CD14-positive monocyte (primary cell): Measurements from ENCODE around the gene CCDC40. TPM values are rescaled to one million over a fixed set of nuclear protein-coding genes. Genes with fewer than 3 reads are reported as not detected.

ENCODE experiments used
- DNase-seq, 3 donors: peaks; one replicate each; pipeline ENCODE4 v3.0.0-alpha.2; 2011 to 2022
- H2AFZ ChIP-seq: 2 replicates; pipeline ENCODE4 v1.6.0; 2012; ENCODE audit warnings: mild to moderate bottlenecking, low read depth, low read length, inconsistent platforms; ENCODE audit not compliant: insufficient read depth, poor library complexity, severe bottlenecking
- H3K27ac ChIP-seq, 2 donors: 1 replicate in 1 of 2; 2 replicates in 1 of 2; pipeline ENCODE4 v1.5.1; 2012 to 2013; ENCODE audit warnings: low read length in 2 of 2, control low read depth in 1 of 2, inconsistent platforms in 1 of 2, low read depth in 1 of 2, mild to moderate bottlenecking in 1 of 2
- H3K27me3 ChIP-seq, 2 donors: one replicate each; pipeline versions ENCODE4 v1.6.0 to v1.6.1; 2011 to 2013; ENCODE audit warnings: low read length in 2 of 2; ENCODE audit not compliant: control insufficient read depth in 2 of 2, insufficient read depth in 2 of 2
- H3K36me3 ChIP-seq, 2 donors: replicated peaks in 1 of 2; 1 replicate in 1 of 2; 2 replicates in 1 of 2; pipeline versions ENCODE4 v1.5.1 to v1.6.1; 2012 to 2013; ENCODE audit warnings: low read length in 2 of 2, control low read depth in 1 of 2, inconsistent platforms in 1 of 2, mild to moderate bottlenecking in 1 of 2; ENCODE audit not compliant: insufficient read depth in 2 of 2, control insufficient read depth in 1 of 2
- H3K4me1 ChIP-seq, 2 donors: 1 replicate in 1 of 2; 2 replicates in 1 of 2; pipeline versions ENCODE4 v1.5.1 to v1.6.1; 2012 to 2013; ENCODE audit warnings: low read length in 2 of 2, control low read depth in 1 of 2, inconsistent platforms in 1 of 2, mild to moderate bottlenecking in 1 of 2, moderate library complexity in 1 of 2; ENCODE audit not compliant: insufficient read depth in 2 of 2, control insufficient read depth in 1 of 2
- H3K4me2 ChIP-seq: replicated peaks from 2 replicates; pipeline ENCODE3; 2012; ENCODE audit warnings: low read length, moderate library complexity, mild to moderate bottlenecking; ENCODE audit not compliant: poor library complexity, severe bottlenecking; ENCODE audit errors: extremely low read depth
- H3K4me3 ChIP-seq, 3 experiments: fragments of 200-600 bp in 1 of 3; sonication (generic) in 1 of 3; replicated peaks in 1 of 3; 1 replicate in 2 of 3; 2 replicates in 1 of 3; pipeline ENCODE4 v1.5.1; 2011 to 2013; ENCODE audit warnings: low read length in 3 of 3, mild to moderate bottlenecking in 3 of 3, control low read depth in 2 of 3, low read depth in 2 of 3, inconsistent platforms in 1 of 3, moderate library complexity in 1 of 3
- H3K79me2 ChIP-seq: 2 replicates; pipeline ENCODE4 v1.6.0; 2012; ENCODE audit warnings: mild to moderate bottlenecking, control low read depth, inconsistent platforms, low read length, moderate library complexity; ENCODE audit not compliant: insufficient read depth
- H3K9ac ChIP-seq: 2 replicates; pipeline ENCODE4 v1.6.0; 2017; ENCODE audit warnings: low read length, mild to moderate bottlenecking; ENCODE audit not compliant: insufficient read depth, poor library complexity, severe bottlenecking
- H3K9me3 ChIP-seq, 2 donors: replicated peaks in 1 of 2; 1 replicate in 1 of 2; 2 replicates in 1 of 2; pipeline versions ENCODE4 v1.5.1 to v1.6.1; 2012 to 2013; ENCODE audit warnings: low read length in 2 of 2, control low read depth in 1 of 2; ENCODE audit not compliant: control insufficient read depth in 1 of 2, insufficient read depth in 1 of 2
- H4K20me1 ChIP-seq: 2 replicates; pipeline ENCODE4 v1.6.0; 2012; ENCODE audit warnings: mild to moderate bottlenecking, low read length, control low read depth, moderate library complexity; ENCODE audit not compliant: insufficient read depth
- H3K27ac Mint-ChIP-seq, 7 donors: one replicate each; pipeline ENCODE4 v1.8.0; 2020; ENCODE audit warnings: mild to moderate bottlenecking in 7 of 7, mixed read lengths in 7 of 7, moderate library complexity in 6 of 7, inconsistent platforms in 2 of 7
- H3K27me3 Mint-ChIP-seq, 3 donors: one replicate each; pipeline ENCODE4 v1.8.0; 2021 to 2022; ENCODE audit warnings: low read depth in 3 of 3, mild to moderate bottlenecking in 3 of 3, mixed read lengths in 3 of 3, moderate library complexity in 3 of 3, inconsistent platforms in 1 of 3
- H3K36me3 Mint-ChIP-seq, 2 donors: one replicate each; pipeline ENCODE4 v1.8.0; 2020; ENCODE audit warnings: mixed read lengths in 2 of 2, inconsistent platforms in 1 of 2, mild to moderate bottlenecking in 1 of 2
- H3K4me1 Mint-ChIP-seq: one replicate; pipeline ENCODE4 v1.8.0; 2020; ENCODE audit warnings: mild to moderate bottlenecking, mixed read lengths
- H3K4me3 Mint-ChIP-seq, 2 donors: one replicate each; pipeline ENCODE4 v1.8.0; 2020; ENCODE audit warnings: mild to moderate bottlenecking in 2 of 2, mixed read lengths in 2 of 2, moderate library complexity in 1 of 2
- H3K9me3 Mint-ChIP-seq, 7 donors: one replicate each; pipeline ENCODE4 v1.8.0; 2020 to 2022; ENCODE audit warnings: mixed read lengths in 7 of 7, mild to moderate bottlenecking in 6 of 7, moderate library complexity in 6 of 7, inconsistent platforms in 2 of 7
- CTCF ChIP-seq: fragments of 200-600 bp; IDR thresholded peaks from one replicate; pipeline ENCODE4 v1.8.0; 2022; ENCODE audit warnings: antibody characterized with exemption, mild to moderate bottlenecking
- WGBS: methylation state at CpG from one replicate; pipeline ENCODE4 v1.1.5; 2013; ENCODE audit warnings: missing lambda C conversion rate; ENCODE audit not compliant: insufficient coverage; 5-methylcytosine and 5-hydroxymethylcytosine counted together
- intact Hi-C, 2 donors: fragments of 100-400 bp; cut with micrococcal nuclease; formaldehyde crosslinking; loops; one replicate each; pipeline versions ENCODE4 v1.15.0 to v1.15.1; 2023
- polyA plus RNA-seq, 3 donors: library from polyadenylated mRNA; depleted of rRNA in 1 of 3; unstranded in 2 of 3; stranded (reverse) in 1 of 3; fragments of 300-500 nt in 2 of 3; fragments of >200 nt in 1 of 3; fragmentation: Illumina TruSeq in 2 of 3; gene quantifications; 1 replicate in 2 of 3; 2 replicates in 1 of 3; pipeline ENCODE4 v1.2.3, GENCODE V29; 2012 to 2021

The CCDC40 gene
- polyA plus RNA-seq, 3 donors: 0.21 to 0.27 TPM; not detected in 1

GRCh38 chr17:80125656-80126448 is 89.4 kb downstream of the CCDC40 start:
- Histone ChIP-seq H3K27me3 (peaks cover 0 to 5% of the 10 kb centered on the region in 2 donors), H3K27ac (no peak overlapping the region), H4K20me1 (no peaks in the 10 kb centered on the region), H3K36me3 (no peaks in the 10 kb centered on the region), H2AFZ (no peak overlapping the region), H3K4me1 (no peaks in the 10 kb centered on the region), H3K4me2 (no peak overlapping the region), H3K9me3 (no peaks in the 10 kb centered on the region), H3K4me3 (no peak overlapping the region), H3K79me2 (no peaks in the 10 kb centered on the region), H3K9ac (no peak overlapping the region)
- no peak for DNase-seq
- TF ChIP-seq CTCF: no peak
- H3K27ac Mint-ChIP-seq: peak overlapping the region in 1 of 7 donors; percentile 75
- 86% methylated on average over 10 of the region's 14 CpGs for WGBS
- H3K36me3 Mint-ChIP-seq: no peaks in the 10 kb centered on the region
- H3K4me3 Mint-ChIP-seq: no peak overlapping the region
- no peaks in the 10 kb centered on the region for H3K4me1 Mint-ChIP-seq
- H3K9me3 Mint-ChIP-seq: no peaks in the 10 kb centered on the region
- peaks cover 8 to 17% (median 8%) of the 10 kb centered on the region in 3 donors for H3K27me3 Mint-ChIP-seq
- intact Hi-C loops: no loop called here

GRCh38 chr17:80126449-80126715 is 89.9 kb downstream of the CCDC40 start:
- Mint-ChIP-seq H3K4me3 (no peak overlapping the region), H3K27ac (no peak overlapping the region), H3K9me3 (no peaks in the 10 kb centered on the region), H3K36me3 (no peaks in the 10 kb centered on the region), H3K27me3 (peaks cover 8 to 19% (median 8%) of the 10 kb centered on the region in 3 donors), H3K4me1 (no peaks in the 10 kb centered on the region)
- no peak overlapping the region for H3K27ac ChIP-seq
- H3K4me1 ChIP-seq: no peaks in the 10 kb centered on the region
- intact Hi-C loops: no loop called here
- no peak overlapping the region for H3K9ac ChIP-seq
- no peaks in the 10 kb centered on the region for H4K20me1 ChIP-seq
- no peaks in the 10 kb centered on the region for H3K79me2 ChIP-seq
- H3K9me3 ChIP-seq: no peaks in the 10 kb centered on the region
- H3K27me3 ChIP-seq: peaks cover 0 to 5% of the 10 kb centered on the region in 2 donors
- no peak for TF ChIP-seq CTCF
- no peaks in the 10 kb centered on the region for H3K36me3 ChIP-seq
- no peak overlapping the region for H3K4me2 ChIP-seq
- DNase-seq: no peak
- H2AFZ ChIP-seq: no peak overlapping the region
- H3K4me3 ChIP-seq: no peak overlapping the region
- 100% methylated on average over 1 of the region's 3 CpGs for WGBS
